GM18511 (cell line): ENCODE measurements around the gene UFSP1.

Source experiments
- ATAC-seq: cut with Tn5 transposase; IDR thresholded peaks from one replicate; pipeline ENCODE4 v1.9.1; 2021; ENCODE audit warnings: mild to moderate bottlenecking, moderate library complexity; ENCODE audit not compliant: unreplicated experiment

Gene UFSP1

GRCh38 chr7:100895956-100896731 lies 6.6 kb upstream of the UFSP1 start:
- ATAC-seq = no peak

- no peak for ATAC-seq
Measured at GRCh38 chr7:100895701-100895955, 6.1 kb upstream of the UFSP1 start, which contains the start of gene ACHE. ACHE (minus strand) TSS chr7:100895888; CDS start chr7:100894232, 1,656 bp downstream.

- ATAC-seq = no peak
Measured at GRCh38 chr7:100894860-100895700, 5.6 kb upstream of the UFSP1 start.

GRCh38 chr7:100893910-100894721 lies 4.6 kb upstream of the UFSP1 start:
- ATAC-seq = no peak

- ATAC-seq = no peak
Measured at GRCh38 chr7:100893318-100893895, 3.9 kb upstream of the UFSP1 start.

GRCh38 chr7:100892364-100893317 lies 3.1 kb upstream of the UFSP1 start:
- no peak for ATAC-seq

GRCh38 chr7:100891568-100892247 lies 2.2 kb upstream of the UFSP1 start:
- ATAC-seq = no peak

- ATAC-seq = no peak
Measured at GRCh38 chr7:100890653-100891567, 1.4 kb upstream of the UFSP1 start.

- no peak for ATAC-seq
Measured at GRCh38 chr7:100888291-100888987, 1.1 kb downstream of the UFSP1 start.

GRCh38 chr7:100887516-100888290 lies 1.8 kb downstream of the UFSP1 start:
- ATAC-seq = peak; percentile 47

- peak; percentile 2 for ATAC-seq
Measured at GRCh38 chr7:100886936-100887515, 2.5 kb downstream of the UFSP1 start.

GRCh38 chr7:100886142-100886935 lies 3.2 kb downstream of the UFSP1 start:
- no peak for ATAC-seq

GRCh38 chr7:100885440-100886141 lies 3.9 kb downstream of the UFSP1 start:
- no peak for ATAC-seq

GRCh38 chr7:100884736-100885439 lies 4.6 kb downstream of the UFSP1 start:
- ATAC-seq = no peak
